Skeletal muscle satellite cell (primary cell): ENCODE results near the gene EIF4E1B. TPM values are rescaled to one million over a fixed set of nuclear protein-coding genes. Genes with fewer than 3 reads are reported as not detected.

Experiments used
- small RNA-seq: library from RNA; depleted of rRNA; stranded (forward); fragments of <200 nt; gene quantifications from one replicate; pipeline ENCODE3, GENCODE V24; 2012

The EIF4E1B gene

Small RNAs within 50 kb of the gene (small RNA-seq; reads per million reads assigned to genes)
- not detected for gene MIR4281
